ENCODE results near the gene SAP25.

Gene SAP25

GRCh38 chr7:100578246-100579183 is 4.8 kb upstream of the SAP25 start:
- H3K36me3 ChIP-seq, result peaks cover 27% of the 10 kb centered on the region
- DNase-seq, result no peak
- no peaks in the 10 kb centered on the region for H3K27me3 ChIP-seq

GRCh38 chr7:100577507-100577906 is 3.8 kb upstream of the SAP25 start:
- Histone ChIP-seq H3K4me3 (ENCODE audit: low read depth, low read length) (no peak overlapping the region), H3K27me3 (no peaks in the 10 kb centered on the region), H3K36me3 (peaks cover 27% of the 10 kb centered on the region), H3K9me3 (no peaks in the 10 kb centered on the region), H3K4me1 (no peaks in the 10 kb centered on the region)
- no peak for DNase-seq
- no peak for TF ChIP-seq CTCF (IDR thresholded peaks at IDR 0.05; ENCODE audit: low read depth, low read length)

More at GRCh38 chr7:100578246-100579183, 4.8 kb upstream of the SAP25 start:
- H3K4me1 ChIP-seq, result peaks cover under 1% of the 10 kb centered on the region; the same call in 1 of the 2 replicates
- no peaks in the 10 kb centered on the region for H3K9me3 ChIP-seq
- H3K4me3 ChIP-seq (ENCODE audit: low read depth, low read length), result no peak overlapping the region
- TF ChIP-seq CTCF (IDR thresholded peaks at IDR 0.05; ENCODE audit: low read depth, low read length), result no peak

GRCh38 chr7:100577103-100577502 is 3.4 kb upstream of the SAP25 start:
- no peak for DNase-seq
- Histone ChIP-seq H3K4me1 (no peaks in the 10 kb centered on the region), H3K4me3 (ENCODE audit: low read depth, low read length) (no peak overlapping the region), H3K9me3 (no peaks in the 10 kb centered on the region), H3K36me3 (peaks cover 27% of the 10 kb centered on the region), H3K27me3 (no peaks in the 10 kb centered on the region)
- TF ChIP-seq CTCF (IDR thresholded peaks at IDR 0.05; ENCODE audit: low read depth, low read length), result no peak

GRCh38 chr7:100576384-100576993 is 2.8 kb upstream of the SAP25 start:
- H3K36me3 ChIP-seq, result peaks cover 25% of the 10 kb centered on the region
- no peaks in the 10 kb centered on the region for H3K4me1 ChIP-seq
- no peak for TF ChIP-seq CTCF (IDR thresholded peaks at IDR 0.05; ENCODE audit: low read depth, low read length)
- no peak for DNase-seq
- H3K27me3 ChIP-seq, result no peaks in the 10 kb centered on the region
- H3K9me3 ChIP-seq, result no peaks in the 10 kb centered on the region
- H3K4me3 ChIP-seq (ENCODE audit: low read depth, low read length), result no peak overlapping the region

- DNase-seq, result no peak
- no peak overlapping the region for H3K4me3 ChIP-seq (ENCODE audit: low read depth, low read length)
- H3K27me3 ChIP-seq, result no peaks in the 10 kb centered on the region
- peaks cover 19% of the 10 kb centered on the region for H3K36me3 ChIP-seq
- H3K9me3 ChIP-seq, result no peaks in the 10 kb centered on the region
- no peak for TF ChIP-seq CTCF (IDR thresholded peaks at IDR 0.05; ENCODE audit: low read depth, low read length)
- H3K4me1 ChIP-seq, result no peaks in the 10 kb centered on the region
Observed at GRCh38 chr7:100575746-100576383, 2.2 kb upstream of the SAP25 start.

Data from BE2C (cell line).